Transverse colon (tissue), 4 donors: ENCODE results near the gene ITPR2. TPM values are rescaled to one million over a fixed set of nuclear protein-coding genes. Genes with fewer than 3 reads are reported as not detected.
"Not testable (repeated sequence)": the region's sequence is repeated elsewhere in the genome, so short reads cannot be mapped to it uniquely, and the experiment has no call there.

Experiments used
- DNase-seq: peaks from one replicate; pipeline ENCODE4 v3.0.0-alpha.2; 2019
- H3K27ac ChIP-seq, 4 donors: fragments of 200-600 bp; sonication (generic); 2 replicates each; pipeline ENCODE4 v1.5.1; 2016 to 2018; ENCODE audit warnings: inconsistent platforms in 4 of 4
- H3K27me3 ChIP-seq: fragments of 200-600 bp; sonication (generic); 2 replicates; pipeline ENCODE4 v1.5.1; 2017; ENCODE audit warnings: inconsistent platforms
- H3K36me3 ChIP-seq, 4 donors: fragments of 200-600 bp; sonication (generic); 2 replicates each; pipeline ENCODE4 v1.5.1; 2017 to 2019; ENCODE audit warnings: inconsistent platforms in 4 of 4
- H3K4me1 ChIP-seq, 4 donors: fragments of 200-600 bp; sonication (generic); 2 replicates each; pipeline ENCODE4 v1.5.1; 2017 to 2020; ENCODE audit warnings: inconsistent platforms in 4 of 4
- H3K4me3 ChIP-seq, 4 donors: fragments of 200-600 bp; sonication (generic); 1 replicate in 1 of 4; 2 replicates in 3 of 4; pipeline versions ENCODE4 v1.5.1 to v1.6.1; 2017 to 2019; ENCODE audit warnings: inconsistent platforms in 4 of 4
- H3K9me3 ChIP-seq, 2 donors: fragments of 200-600 bp; sonication (generic); 2 replicates each; pipeline ENCODE4 v1.5.1; 2017 to 2019; ENCODE audit warnings: inconsistent platforms in 2 of 2
- EP300 ChIP-seq: sonication (generic); formaldehyde crosslinking; IDR thresholded peaks from one replicate; pipeline ENCODE4 v1.6.1; 2017; ENCODE audit warnings: antibody characterized with exemption, low read depth
- POLR2A ChIP-seq: fragments of 450-650 bp; IDR thresholded peaks from one replicate; pipeline ENCODE4 v1.6.1; 2016; ENCODE audit warnings: antibody characterized with exemption, mild to moderate bottlenecking, moderate library complexity
- POLR2AphosphoS5 ChIP-seq, 3 donors: sonication (generic); formaldehyde crosslinking; IDR thresholded peaks; one replicate each; pipeline ENCODE4 v1.6.1; 2016; ENCODE audit warnings: antibody characterized with exemption in 3 of 3
- WGBS, 2 donors: methylation state at CpG; one replicate each; pipeline ENCODE4 v1.1.5; 2018; ENCODE audit warnings: low coverage in 1 of 2; 5-methylcytosine and 5-hydroxymethylcytosine counted together
- in situ Hi-C, 4 donors: fragments of 200-750 bp; cut with MboI; loops; one replicate each; pipeline versions ENCODE4 v1.15.0 to v1.15.1; 2017; ENCODE audit warnings: low sequenced_read_pairs in 3 of 4, low pct_ligation_motif_present in 1 of 4, low pct_unique_long_range_greater_than_20kb in 1 of 4
- intact Hi-C: fragments of 100-400 bp; cut with DNase I; formaldehyde crosslinking; loops from one replicate; pipeline ENCODE4 v1.15.1; 2023; ENCODE audit warnings: low total_unique reads
- total RNA-seq, 4 donors: library from RNA; depleted of rRNA; stranded (reverse); fragments of >200 nt; gene quantifications; one replicate each; pipeline ENCODE4 v1.1.0, GENCODE V29; 2016
- TF ChIP-seq, protein P1 (sequence below), 5 experiments: fragments of 200-600 bp in 3 of 5; fragments of 450-650 bp in 2 of 5; sonication (generic) in 3 of 5; IDR thresholded peaks; 1 replicate in 2 of 5; 2 replicates in 3 of 5; pipeline ENCODE4 v1.5.1; 2016 to 2017; ENCODE audit warnings: antibody characterized with exemption in 5 of 5, inconsistent platforms in 3 of 5, mild to moderate bottlenecking in 2 of 5, moderate library complexity in 1 of 5

Gene ITPR2
- total RNA-seq, 4 donors from 2014 or later: 29.8 to 60.5 (median 41.2) TPM

DNA sequence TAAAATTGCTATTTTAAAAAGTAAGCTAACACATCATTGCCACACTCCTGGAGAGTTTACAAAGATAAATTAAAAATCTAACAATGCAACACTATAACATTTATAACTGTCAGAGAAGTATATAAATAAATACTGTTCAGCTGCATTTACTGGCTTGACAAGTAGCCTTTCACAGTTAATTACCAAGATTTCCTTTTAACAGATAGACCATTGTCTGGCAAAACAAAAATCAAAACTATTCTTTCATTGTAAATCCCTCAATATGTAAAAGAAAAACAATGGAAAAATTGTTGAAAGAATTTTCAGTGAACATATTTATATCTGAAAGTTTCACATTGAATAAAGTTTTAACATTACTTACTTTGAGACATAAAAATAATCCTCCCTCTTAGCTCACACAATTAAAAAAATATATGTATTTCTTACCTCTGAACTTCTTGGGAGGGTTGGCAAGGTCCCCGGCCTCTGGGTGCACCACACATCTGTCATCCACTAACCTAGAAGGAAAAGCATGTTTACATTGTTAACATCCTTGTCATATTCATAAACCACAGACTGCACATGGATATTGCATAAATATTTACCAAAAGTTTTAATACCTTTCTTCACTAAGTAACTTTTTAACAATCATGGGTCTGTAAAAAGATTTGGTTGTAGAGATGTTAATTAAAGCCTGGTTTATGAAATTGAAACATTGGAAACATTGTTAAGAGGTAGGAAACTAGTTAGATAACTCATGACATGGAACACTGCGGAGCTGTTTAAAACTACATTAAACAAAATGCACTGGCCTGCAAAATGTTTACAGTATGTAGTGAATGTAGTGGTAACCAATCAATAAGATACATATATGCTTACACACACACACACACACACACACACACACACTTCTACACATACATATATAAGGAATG, 43.0 kb downstream of the ITPR2 start:
- peak overlapping the region; percentile 32 to 60 (median 38) for H3K27ac ChIP-seq
- H3K9me3 ChIP-seq: no peaks in the 10 kb centered on the region
- intact Hi-C loops (no loop called here), in situ Hi-C loops (loop anchor here in 1 of 4 donors (25.0 kb wide), 1 partner anchor 103 kb away; no protein-coding TSS in a partner anchor)
- H3K36me3 ChIP-seq: no peaks in the 10 kb centered on the region
- peaks cover 5 to 58% (median 45%) of the 10 kb centered on the region in 4 donors for H3K4me1 ChIP-seq
- WGBS, 2 donors: 8 to 25% methylated on average over 1 to 2 of the region's 2 CpGs
- TF ChIP-seq EP300 (no peak), POLR2AphosphoS5 (IDR thresholded peaks at IDR 0.05) (peak; percentile 21 to 41 (median 29))
- DNase-seq: peak; percentile 18
- H3K4me3 ChIP-seq: no peak overlapping the region
- no peaks in the 10 kb centered on the region for H3K27me3 ChIP-seq

DNA sequence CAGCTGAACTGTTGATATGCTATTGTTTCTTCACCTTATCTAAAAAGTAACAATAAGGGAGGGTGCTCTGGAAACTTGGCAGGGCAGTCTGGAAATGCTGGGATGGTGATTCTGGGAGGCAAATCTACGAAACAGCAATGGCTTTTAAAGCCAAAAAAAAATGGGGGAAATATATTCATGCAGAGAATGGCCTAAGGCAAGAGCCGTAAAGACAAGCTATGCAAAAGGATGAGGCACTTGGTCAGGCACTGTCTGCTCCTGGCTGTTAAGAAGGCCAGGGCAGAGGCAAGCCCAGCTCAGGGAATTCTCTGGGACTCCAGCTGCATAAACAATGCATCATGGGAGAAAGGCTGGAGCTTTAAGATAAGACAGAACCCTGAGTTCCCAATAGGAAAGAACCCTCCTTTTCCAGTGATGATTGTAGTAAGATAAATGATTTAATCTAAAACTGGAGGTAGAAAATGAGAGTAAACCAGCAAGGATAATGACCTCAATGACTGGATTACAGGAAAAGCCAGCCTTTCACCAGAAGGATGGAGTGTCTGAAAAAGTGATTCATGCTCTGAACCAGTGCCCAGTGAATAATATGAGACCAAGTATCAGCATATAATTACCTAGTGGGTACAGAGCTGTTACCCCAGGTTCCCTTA, 46.0 kb downstream of the ITPR2 start:
- Histone ChIP-seq H3K27me3 (no peaks in the 10 kb centered on the region), H3K36me3 (no peaks in the 10 kb centered on the region), H3K27ac (peak overlapping the region; percentile 52 to 67 (median 58)), H3K9me3 (no peaks in the 10 kb centered on the region), H3K4me1 (peaks cover 5 to 50% (median 43%) of the 10 kb centered on the region in 4 donors), H3K4me3 (no peak overlapping the region)
- DNase-seq: no peak
- intact Hi-C loops (no loop called here), in situ Hi-C loops (loop anchor here in 1 of 4 donors (25.0 kb wide), 1 partner anchor 100 kb away; no protein-coding TSS in a partner anchor)
- TF ChIP-seq, protein P1, sequence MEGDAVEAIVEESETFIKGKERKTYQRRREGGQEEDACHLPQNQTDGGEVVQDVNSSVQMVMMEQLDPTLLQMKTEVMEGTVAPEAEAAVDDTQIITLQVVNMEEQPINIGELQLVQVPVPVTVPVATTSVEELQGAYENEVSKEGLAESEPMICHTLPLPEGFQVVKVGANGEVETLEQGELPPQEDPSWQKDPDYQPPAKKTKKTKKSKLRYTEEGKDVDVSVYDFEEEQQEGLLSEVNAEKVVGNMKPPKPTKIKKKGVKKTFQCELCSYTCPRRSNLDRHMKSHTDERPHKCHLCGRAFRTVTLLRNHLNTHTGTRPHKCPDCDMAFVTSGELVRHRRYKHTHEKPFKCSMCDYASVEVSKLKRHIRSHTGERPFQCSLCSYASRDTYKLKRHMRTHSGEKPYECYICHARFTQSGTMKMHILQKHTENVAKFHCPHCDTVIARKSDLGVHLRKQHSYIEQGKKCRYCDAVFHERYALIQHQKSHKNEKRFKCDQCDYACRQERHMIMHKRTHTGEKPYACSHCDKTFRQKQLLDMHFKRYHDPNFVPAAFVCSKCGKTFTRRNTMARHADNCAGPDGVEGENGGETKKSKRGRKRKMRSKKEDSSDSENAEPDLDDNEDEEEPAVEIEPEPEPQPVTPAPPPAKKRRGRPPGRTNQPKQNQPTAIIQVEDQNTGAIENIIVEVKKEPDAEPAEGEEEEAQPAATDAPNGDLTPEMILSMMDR (IDR thresholded peaks at IDR 0.05): no peak
- no peak for TF ChIP-seq POLR2A
- no peak for TF ChIP-seq EP300
- no peak for TF ChIP-seq POLR2AphosphoS5 (IDR thresholded peaks at IDR 0.05)
- WGBS, 2 donors: 70% methylated on average over 2 of the region's 2 CpGs

DNA sequence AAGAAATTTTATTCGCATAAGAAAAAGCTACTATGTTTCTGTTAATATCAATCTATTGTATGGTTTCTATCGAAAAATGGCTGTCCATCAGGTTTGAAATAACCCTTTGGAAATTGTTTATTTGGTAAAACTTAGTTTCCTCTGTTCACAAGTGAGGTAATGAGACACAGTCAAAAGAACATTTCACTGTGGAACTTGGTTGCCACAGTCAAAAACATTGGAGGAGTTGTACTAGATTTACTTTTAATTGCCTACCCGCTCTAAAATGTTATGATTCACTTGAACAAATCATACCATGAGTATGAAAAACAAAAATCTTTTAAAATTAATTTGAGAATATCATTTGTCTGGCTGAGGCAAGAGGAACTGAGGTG, 46.5 kb downstream of the ITPR2 start:
- peaks cover 5 to 47% (median 39%) of the 10 kb centered on the region in 4 donors for H3K4me1 ChIP-seq
- H3K36me3 ChIP-seq: no peaks in the 10 kb centered on the region
- intact Hi-C loops: no loop called here
- WGBS, 2 donors: 92 to 95% methylated on average over 3 of the region's 3 CpGs
- no peak for DNase-seq
- no peak for TF ChIP-seq POLR2AphosphoS5 (IDR thresholded peaks at IDR 0.05)
- no peak for TF ChIP-seq POLR2A
- TF ChIP-seq EP300: no peak
- TF ChIP-seq, protein P1 (IDR thresholded peaks at IDR 0.05): no peak
- H3K27ac ChIP-seq: peak overlapping the region; percentile 52 to 67 (median 58)
- no peaks in the 10 kb centered on the region for H3K9me3 ChIP-seq
- H3K27me3 ChIP-seq: no peaks in the 10 kb centered on the region
- H3K4me3 ChIP-seq: no peak overlapping the region
- in situ Hi-C loops: loop anchor here in 1 of 4 donors (25.0 kb wide), 1 partner anchor 99 kb away; no protein-coding TSS in a partner anchor

DNA sequence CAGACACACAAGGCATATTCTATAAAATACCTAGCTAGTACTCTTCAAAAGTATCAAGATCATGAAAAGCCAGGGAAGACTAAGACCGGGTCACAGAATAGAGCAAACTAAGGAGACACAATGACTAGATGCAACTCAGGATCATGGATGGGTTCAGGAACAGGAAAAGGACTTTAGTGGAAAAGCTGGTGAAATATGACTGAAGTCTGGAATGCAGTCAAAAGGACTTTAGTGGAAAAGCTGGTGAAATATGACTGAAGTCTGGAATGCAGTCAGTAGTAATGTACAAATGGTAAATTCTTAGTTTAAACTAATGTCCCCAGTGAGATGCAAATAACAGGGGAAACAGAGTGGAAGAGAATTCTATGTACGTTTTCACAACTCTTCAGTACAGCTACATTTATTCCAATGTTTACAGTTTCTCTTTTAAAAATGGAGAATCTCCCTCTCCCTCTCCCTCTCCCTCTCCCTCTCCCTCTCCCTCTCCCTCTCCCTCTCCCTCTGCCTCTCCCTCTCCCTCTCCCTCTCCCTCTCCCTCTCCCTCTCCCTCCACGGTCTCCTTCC, 49.1 kb downstream of the ITPR2 start:
- H3K36me3 ChIP-seq, intact Hi-C loops, H3K9me3 ChIP-seq, H3K4me3 ChIP-seq, DNase-seq, H3K27me3 ChIP-seq: not testable (repeated sequence)
- H3K4me1 ChIP-seq: peaks cover 0 to 21% (median 16%) of the 10 kb centered on the region in 4 donors
- 67 to 94% methylated on average over 2 to 3 of the region's 3 CpGs for WGBS, 2 donors
- in situ Hi-C loops: loop anchor here in 1 of 4 donors (25.0 kb wide), 1 partner anchor 97 kb away; no protein-coding TSS in a partner anchor
- peak overlapping the region in 1 of 4 donors; percentile 21 for H3K27ac ChIP-seq
